HG03342 (cell line): ENCODE results near the gene CADM1.

Experiments used
- ATAC-seq: cut with Tn5 transposase; IDR thresholded peaks from one replicate; pipeline ENCODE4 v1.9.1; 2021; ENCODE audit warnings: mild to moderate bottlenecking, moderate library complexity; ENCODE audit not compliant: unreplicated experiment

The CADM1 gene

GRCh38 chr11:115132436-115133228, 371.6 kb downstream of the CADM1 start:
- ATAC-seq: peak; percentile 52

GRCh38 chr11:115129473-115130289, 374.5 kb downstream of the CADM1 start:
- no peak for ATAC-seq

- ATAC-seq: no peak
Observed at GRCh38 chr11:115128226-115128625, 376.0 kb downstream of the CADM1 start.

- no peak for ATAC-seq
Observed at GRCh38 chr11:115127790-115128189, 376.4 kb downstream of the CADM1 start.

- peak; percentile 77 for ATAC-seq
Observed at GRCh38 chr11:115126515-115127208, 377.6 kb downstream of the CADM1 start.

GRCh38 chr11:115126092-115126491, 378.1 kb downstream of the CADM1 start:
- ATAC-seq: peak; percentile 12

- no peak for ATAC-seq
Observed at GRCh38 chr11:115124786-115125185, 379.4 kb downstream of the CADM1 start.

- ATAC-seq: no peak
Observed at GRCh38 chr11:115123641-115124040, 380.6 kb downstream of the CADM1 start.

GRCh38 chr11:115122274-115122673, 381.9 kb downstream of the CADM1 start:
- no peak for ATAC-seq
